ENCODE measurements around the gene DHRS4. TPM values are rescaled to one million over a fixed set of nuclear protein-coding genes. Genes with fewer than 3 reads are reported as not detected.

DHRS4 gene
- total and polyA plus RNA-seq, 2 of the 13 experiments (the other 11 are each of a cell fraction or from before 2014, with no cell fraction given): 23.9 to 45.1 TPM

DNA sequence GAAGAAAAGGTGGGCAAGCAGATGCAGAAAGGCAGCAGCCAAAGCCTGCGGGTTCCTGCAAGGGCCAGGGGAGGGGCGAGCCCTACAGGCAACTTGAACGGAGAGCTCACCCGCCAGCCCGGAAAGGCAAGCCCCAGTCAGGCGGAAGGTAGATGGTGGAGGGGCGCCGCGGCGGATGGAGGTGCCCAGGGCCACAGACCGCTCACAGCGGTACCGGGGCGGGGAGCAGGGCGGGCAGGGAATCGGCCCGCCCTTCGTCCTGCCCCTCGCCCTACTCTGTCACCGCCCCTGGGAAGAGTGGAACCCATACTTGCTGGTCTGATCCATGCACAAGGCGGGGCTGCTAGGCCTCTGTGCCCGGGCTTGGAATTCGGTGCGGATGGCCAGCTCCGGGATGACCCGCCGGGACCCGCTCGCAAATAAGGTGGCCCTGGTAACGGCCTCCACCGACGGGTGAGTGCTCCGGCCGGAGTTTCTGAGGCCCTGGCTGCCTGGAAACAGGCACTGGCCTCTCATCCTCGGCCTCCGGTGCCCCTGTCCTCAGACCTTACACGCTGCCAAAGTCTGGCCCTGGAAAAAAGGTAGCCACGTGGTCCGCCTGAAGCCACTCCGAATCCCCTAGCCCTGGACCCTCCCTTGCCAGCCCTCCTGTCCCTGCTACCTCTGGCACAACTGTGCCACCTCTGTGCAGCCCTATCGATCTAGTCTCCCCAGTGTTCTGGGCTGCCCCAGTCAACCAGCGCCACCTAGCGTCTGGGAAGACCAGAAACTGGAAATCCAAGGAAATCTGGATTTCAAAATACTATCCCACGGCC, at the start of gene DHRS4 (continued):
- TF ChIP-seq ZNF17 (CRISPR knock-in tag; IDR thresholded peaks at IDR 0.05): no peak
- no peak for TF ChIP-seq EHMT2 (IDR thresholded peaks at IDR 0.05; ENCODE audit: borderline replicate concordance, low read depth, low read length)
- peak; percentile 97 for TF ChIP-seq ZSCAN20 (CRISPR knock-in tag; IDR thresholded peaks at IDR 0.05; ENCODE audit: borderline replicate concordance)
- peak; percentile 80 for TF ChIP-seq ZBTB44 (CRISPR knock-in tag; IDR thresholded peaks at IDR 0.05)
- TF ChIP-seq JUND (CRISPR knock-in tag; IDR thresholded peaks at IDR 0.05): peak; percentile 16
- TF ChIP-seq, protein P1, sequence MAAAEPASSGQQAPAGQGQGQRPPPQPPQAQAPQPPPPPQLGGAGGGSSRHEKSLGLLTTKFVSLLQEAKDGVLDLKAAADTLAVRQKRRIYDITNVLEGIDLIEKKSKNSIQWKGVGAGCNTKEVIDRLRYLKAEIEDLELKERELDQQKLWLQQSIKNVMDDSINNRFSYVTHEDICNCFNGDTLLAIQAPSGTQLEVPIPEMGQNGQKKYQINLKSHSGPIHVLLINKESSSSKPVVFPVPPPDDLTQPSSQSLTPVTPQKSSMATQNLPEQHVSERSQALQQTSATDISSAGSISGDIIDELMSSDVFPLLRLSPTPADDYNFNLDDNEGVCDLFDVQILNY (CRISPR knock-in tag; conservative IDR thresholded peaks at IDR 0.05): peak; percentile 79; the same call in 1 of the 2 replicates
- TF ChIP-seq, protein P2, sequence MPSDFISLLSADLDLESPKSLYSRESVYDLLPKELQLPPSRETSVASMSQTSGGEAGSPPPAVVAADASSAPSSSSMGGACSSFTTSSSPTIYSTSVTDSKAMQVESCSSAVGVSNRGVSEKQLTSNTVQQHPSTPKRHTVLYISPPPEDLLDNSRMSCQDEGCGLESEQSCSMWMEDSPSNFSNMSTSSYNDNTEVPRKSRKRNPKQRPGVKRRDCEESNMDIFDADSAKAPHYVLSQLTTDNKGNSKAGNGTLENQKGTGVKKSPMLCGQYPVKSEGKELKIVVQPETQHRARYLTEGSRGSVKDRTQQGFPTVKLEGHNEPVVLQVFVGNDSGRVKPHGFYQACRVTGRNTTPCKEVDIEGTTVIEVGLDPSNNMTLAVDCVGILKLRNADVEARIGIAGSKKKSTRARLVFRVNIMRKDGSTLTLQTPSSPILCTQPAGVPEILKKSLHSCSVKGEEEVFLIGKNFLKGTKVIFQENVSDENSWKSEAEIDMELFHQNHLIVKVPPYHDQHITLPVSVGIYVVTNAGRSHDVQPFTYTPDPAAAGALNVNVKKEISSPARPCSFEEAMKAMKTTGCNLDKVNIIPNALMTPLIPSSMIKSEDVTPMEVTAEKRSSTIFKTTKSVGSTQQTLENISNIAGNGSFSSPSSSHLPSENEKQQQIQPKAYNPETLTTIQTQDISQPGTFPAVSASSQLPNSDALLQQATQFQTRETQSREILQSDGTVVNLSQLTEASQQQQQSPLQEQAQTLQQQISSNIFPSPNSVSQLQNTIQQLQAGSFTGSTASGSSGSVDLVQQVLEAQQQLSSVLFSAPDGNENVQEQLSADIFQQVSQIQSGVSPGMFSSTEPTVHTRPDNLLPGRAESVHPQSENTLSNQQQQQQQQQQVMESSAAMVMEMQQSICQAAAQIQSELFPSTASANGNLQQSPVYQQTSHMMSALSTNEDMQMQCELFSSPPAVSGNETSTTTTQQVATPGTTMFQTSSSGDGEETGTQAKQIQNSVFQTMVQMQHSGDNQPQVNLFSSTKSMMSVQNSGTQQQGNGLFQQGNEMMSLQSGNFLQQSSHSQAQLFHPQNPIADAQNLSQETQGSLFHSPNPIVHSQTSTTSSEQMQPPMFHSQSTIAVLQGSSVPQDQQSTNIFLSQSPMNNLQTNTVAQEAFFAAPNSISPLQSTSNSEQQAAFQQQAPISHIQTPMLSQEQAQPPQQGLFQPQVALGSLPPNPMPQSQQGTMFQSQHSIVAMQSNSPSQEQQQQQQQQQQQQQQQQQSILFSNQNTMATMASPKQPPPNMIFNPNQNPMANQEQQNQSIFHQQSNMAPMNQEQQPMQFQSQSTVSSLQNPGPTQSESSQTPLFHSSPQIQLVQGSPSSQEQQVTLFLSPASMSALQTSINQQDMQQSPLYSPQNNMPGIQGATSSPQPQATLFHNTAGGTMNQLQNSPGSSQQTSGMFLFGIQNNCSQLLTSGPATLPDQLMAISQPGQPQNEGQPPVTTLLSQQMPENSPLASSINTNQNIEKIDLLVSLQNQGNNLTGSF (CRISPR knock-in tag; IDR thresholded peaks at IDR 0.05): peak; percentile 96
- TF ChIP-seq HNF4G (IDR thresholded peaks at IDR 0.05; ENCODE audit: borderline replicate concordance, low read depth, low read length): peak; percentile 69; the same call in 1 of the 2 replicates
- peak; percentile 86 for TF ChIP-seq HNF4G (CRISPR knock-in tag; IDR thresholded peaks at IDR 0.05; ENCODE audit: borderline replicate concordance, low read depth)
- TF ChIP-seq ZNF619 (CRISPR knock-in tag; IDR thresholded peaks at IDR 0.05): peak; percentile 93
- TF ChIP-seq ESRRA (CRISPR knock-in tag; IDR thresholded peaks at IDR 0.05; ENCODE audit: low read depth): peak; percentile 76; the same call in 1 of the 2 replicates
- peak; percentile 100 for TF ChIP-seq ZNF350 (CRISPR knock-in tag; IDR thresholded peaks at IDR 0.05; ENCODE audit: borderline replicate concordance, low read depth)
- TF ChIP-seq ZNF557 (CRISPR knock-in tag; IDR thresholded peaks at IDR 0.05): peak; percentile 94
- TF ChIP-seq DR1 (CRISPR knock-in tag; IDR thresholded peaks at IDR 0.05): peak; percentile 94; the same call in 1 of the 2 replicates
- peak; percentile 38; the same call in 1 of the 2 replicates for TF ChIP-seq PLSCR1 (CRISPR knock-in tag; IDR thresholded peaks at IDR 0.05; ENCODE audit: borderline replicate concordance)
- TF ChIP-seq, protein P3, sequence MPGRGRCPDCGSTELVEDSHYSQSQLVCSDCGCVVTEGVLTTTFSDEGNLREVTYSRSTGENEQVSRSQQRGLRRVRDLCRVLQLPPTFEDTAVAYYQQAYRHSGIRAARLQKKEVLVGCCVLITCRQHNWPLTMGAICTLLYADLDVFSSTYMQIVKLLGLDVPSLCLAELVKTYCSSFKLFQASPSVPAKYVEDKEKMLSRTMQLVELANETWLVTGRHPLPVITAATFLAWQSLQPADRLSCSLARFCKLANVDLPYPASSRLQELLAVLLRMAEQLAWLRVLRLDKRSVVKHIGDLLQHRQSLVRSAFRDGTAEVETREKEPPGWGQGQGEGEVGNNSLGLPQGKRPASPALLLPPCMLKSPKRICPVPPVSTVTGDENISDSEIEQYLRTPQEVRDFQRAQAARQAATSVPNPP (CRISPR knock-in tag; IDR thresholded peaks at IDR 0.05): peak; percentile 73; the same call in 1 of the 2 replicates
- no peak for TF ChIP-seq CC2D1A (CRISPR knock-in tag; IDR thresholded peaks at IDR 0.05)
- peak; percentile 97 for TF ChIP-seq ZNF33B (CRISPR knock-in tag; IDR thresholded peaks at IDR 0.05)
- peak; percentile 98 for TF ChIP-seq SPEN (CRISPR knock-in tag; IDR thresholded peaks at IDR 0.05; ENCODE audit: low read depth)
